ENCODE data around the gene MT1E. TPM values are rescaled to one million over a fixed set of nuclear protein-coding genes. Genes with fewer than 3 reads are reported as not detected.
"Not testable (repeated sequence)": the region's sequence is repeated elsewhere in the genome, so short reads cannot be mapped to it uniquely, and the experiment has no call there.

The MT1E gene
- total RNA-seq, 1 donor from 2014 or later = 152 TPM

- intact Hi-C loops (cut with micrococcal nuclease) = not testable (repeated sequence)
These were observed 2.4 kb upstream of the MT1E start for GRCh38 chr16:56623184-56623583.

DNA sequence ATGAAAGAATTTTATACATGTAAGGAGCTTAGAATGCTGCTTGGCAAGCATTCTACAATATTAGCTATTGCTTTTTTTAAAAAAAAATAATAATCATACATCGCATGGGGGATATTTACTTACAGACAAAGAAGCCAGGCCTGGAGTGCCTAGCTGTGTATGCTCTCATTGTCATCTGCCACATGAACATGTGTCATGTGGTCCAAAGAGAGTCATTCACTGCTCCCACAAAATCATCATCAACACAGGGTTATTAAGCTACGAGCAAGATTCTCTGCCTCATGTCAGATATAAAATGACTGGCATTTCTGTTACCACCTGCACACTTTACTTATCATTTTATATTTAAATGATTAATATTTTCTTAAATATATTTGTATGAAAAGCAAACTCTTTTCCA lies 1.9 kb upstream of the MT1E start:
- intact Hi-C loops (cut with micrococcal nuclease) = no loop called here

DNA sequence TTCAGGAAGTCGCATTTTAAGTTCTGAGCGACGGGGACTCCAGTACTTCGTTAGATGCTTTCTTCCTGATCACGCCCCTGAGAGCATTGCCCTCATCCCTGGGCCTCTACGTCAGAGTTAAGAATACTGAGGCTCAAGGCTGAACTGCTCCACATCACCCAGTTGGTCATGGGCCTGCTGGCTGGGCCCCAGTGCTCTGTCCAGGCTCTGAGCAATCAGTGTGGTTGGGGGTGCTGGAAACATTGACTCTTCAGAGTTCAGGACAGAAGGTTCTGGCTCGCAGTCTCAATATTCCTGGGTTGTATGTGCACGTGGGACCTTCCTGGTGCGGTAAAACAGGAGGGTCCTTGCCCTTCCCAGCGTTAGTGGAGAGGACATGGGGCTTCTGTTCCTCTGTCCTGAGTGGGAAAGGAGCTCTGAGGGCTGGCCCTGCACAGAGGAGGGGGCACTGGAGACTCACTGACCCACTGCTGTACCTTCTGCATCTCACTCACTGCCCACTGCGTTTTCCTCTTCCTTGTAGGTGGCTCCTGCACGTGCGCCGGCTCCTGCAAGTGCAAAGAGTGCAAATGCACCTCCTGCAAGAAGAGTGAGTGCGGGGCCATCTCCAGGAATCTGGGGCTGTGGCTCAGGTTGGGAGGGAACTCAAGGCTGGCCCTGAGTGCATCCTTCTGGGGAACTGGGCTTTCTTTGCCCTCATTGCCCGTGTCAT lies 518 bp downstream of the MT1E start:
- intact Hi-C loops (cut with micrococcal nuclease) = loop anchor here (1.0 kb wide), 8 partner anchors 8 to 76 kb away; partner anchors contain the start of genes MT1F, MT1X and MT2A

GRCh38 chr16:56626685-56627084 lies 1.1 kb downstream of the MT1E start:
- intact Hi-C loops (cut with micrococcal nuclease) = no loop called here

GRCh38 chr16:56628486-56629350 lies 3.1 kb downstream of the MT1E start:
- intact Hi-C loops (cut with micrococcal nuclease) = no loop called here

- intact Hi-C loops (cut with micrococcal nuclease) = no loop called here
These were observed 4.0 kb downstream of the MT1E start for GRCh38 chr16:56629531-56629930.

DNA sequence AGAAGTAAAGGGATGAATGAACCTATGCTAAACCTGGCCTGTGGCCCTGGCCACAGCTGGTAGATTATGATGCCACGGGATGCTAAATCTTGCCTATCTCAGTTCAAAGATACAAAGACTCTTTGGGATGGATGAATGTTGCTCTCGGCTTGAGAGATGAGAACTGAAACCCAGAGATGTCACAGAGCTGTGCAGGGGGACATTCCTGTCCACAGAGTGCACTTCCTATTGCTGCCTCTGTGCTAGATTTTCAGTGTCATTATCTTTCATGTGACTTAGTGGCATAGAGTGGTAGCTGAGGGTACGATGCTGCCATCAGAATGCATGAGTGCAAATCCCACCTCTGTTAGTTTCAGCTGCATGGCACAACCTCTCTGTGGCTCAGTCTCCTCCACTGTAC lies 4.6 kb downstream of the MT1E start:
- intact Hi-C loops (cut with micrococcal nuclease) = no loop called here

GRCh38 chr16:56631197-56631596 lies 5.6 kb downstream of the MT1E start:
- intact Hi-C loops (cut with micrococcal nuclease) = no loop called here

GRCh38 chr16:56631832-56632155 lies 6.2 kb downstream of the MT1E start:
- intact Hi-C loops (cut with micrococcal nuclease) = loop anchor here (1.0 kb wide), 1 partner anchor 54 kb away; no protein-coding TSS in a partner anchor

- intact Hi-C loops (cut with micrococcal nuclease) = loop anchor here (1.0 kb wide), 1 partner anchor 55 kb away; no protein-coding TSS in a partner anchor
These were observed 6.7 kb downstream of the MT1E start, which contains the start of gene MT1M for GRCh38 chr16:56632156-56632847. Gene MT1M (plus strand): TSS chr16:56632659. CDS start chr16:56632732, 73 bp downstream.

DNA sequence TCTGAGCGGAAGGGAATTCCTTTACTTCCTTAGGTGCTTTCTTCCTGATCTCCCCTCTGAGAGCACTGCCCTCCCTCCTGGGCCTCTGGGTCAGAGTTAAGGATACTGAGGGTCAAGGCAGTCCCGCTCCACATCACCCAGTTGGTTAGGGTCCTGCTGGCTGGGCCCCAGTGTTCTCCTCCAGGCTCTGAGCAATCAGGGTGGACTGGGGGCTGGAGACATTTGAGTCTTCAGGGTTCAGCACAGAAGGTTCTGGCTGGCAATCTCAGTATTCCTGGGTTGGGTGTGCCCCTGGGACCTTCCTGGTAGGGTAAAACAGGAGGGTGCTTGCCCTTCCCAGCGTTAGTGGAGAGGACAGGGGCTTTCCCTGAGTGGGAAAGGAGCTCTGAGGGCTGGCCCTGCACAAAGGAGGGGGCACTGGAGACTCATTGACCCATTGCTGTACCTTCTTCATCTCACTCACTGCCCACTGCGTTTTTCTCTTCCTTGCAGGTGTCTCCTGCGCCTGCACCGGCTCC lies 7.3 kb downstream of the MT1E start:
- intact Hi-C loops (cut with micrococcal nuclease) = loop anchor here (1.0 kb wide), 1 partner anchor 56 kb away; no protein-coding TSS in a partner anchor

DNA sequence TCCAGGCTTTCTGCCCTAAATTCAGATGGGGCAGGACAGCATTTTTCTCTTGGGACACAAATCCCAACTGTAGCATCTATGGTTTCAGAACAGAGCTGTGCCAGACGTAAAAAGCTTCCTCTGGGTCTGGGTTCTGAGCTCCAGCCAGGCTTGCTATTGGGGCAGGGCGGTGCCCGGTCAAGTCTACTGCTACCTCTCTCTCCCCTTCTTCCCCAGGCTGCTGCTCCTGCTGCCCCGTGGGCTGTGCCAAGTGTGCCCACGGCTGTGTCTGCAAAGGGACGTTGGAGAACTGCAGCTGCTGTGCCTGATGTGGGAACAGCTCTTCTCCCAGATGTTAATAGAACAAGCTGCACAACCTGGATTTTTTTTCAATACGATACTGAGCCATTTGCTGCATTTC lies 8.0 kb downstream of the MT1E start:
- intact Hi-C loops (cut with micrococcal nuclease) = no loop called here

GRCh38 chr16:56634715-56635440 lies 9.3 kb downstream of the MT1E start:
- intact Hi-C loops (cut with micrococcal nuclease) = loop anchor here (1.0 kb wide), 1 partner anchor 10 kb away; the partner anchor contains the start of gene MT1E

DNA sequence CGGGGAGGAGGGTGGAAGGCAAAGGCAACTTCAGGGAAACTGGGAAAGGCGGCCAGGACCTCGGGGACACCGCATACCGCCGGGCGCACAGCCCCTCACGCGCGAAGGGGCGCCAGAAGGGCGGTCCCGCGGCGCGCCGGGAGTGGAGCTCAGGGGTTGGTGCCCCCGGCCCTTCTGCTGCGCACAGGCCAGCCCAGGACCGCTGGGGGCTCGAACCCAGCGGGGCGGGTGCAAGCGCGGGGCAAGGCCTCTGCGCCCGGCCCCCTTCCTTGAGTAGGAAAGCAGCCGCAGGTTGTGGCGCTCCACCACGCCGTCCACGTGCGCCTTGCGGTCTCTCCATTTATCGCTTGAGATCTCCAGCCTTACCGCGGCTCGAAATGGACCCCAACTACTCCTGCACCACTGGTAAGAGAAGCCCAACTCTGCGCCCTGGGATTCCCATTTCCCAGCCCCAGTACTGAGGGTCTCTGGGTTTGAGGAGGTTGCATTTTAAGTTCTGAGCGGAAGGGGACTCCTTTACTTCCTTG lies 9.9 kb downstream of the MT1E start:
- intact Hi-C loops (cut with micrococcal nuclease) = no loop called here

DNA sequence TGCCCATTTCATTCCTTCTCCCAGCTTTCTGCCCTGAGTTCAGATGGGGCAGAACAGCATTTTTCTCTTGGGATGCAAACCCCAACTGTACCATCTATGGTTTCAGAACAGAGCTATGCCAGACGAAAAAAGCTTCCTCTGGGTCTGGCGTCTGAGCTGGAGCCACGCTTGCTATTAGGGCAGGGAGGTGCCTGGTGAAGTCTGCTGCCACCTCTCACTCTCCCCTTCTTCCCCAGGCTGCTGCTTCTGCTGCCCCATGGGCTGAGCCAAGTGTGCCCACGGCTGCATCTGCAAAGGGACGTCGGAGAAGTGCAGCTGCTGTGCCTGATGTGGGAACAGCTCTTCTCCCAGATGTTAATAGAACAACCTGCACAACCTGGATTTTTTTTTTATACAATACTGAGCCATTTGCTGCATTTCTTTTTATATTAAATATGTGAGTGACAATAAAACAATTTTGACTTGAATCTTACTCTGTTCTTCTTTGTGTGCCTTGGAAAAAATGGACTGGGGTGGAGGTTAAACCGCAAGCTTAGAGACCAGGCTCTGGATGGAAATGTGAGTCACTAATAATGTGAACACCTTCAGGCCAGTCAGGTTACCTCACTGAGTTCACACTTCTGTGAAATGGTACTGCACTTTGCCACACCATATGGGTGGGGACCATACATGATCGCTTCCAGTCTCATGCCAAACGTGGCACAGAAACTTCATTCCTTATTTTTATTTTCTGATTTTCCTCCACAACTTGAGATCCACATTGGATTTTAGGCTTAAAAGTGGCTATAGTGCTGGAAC lies 11.2 kb downstream of the MT1E start:
- intact Hi-C loops (cut with micrococcal nuclease) = no loop called here

DNA sequence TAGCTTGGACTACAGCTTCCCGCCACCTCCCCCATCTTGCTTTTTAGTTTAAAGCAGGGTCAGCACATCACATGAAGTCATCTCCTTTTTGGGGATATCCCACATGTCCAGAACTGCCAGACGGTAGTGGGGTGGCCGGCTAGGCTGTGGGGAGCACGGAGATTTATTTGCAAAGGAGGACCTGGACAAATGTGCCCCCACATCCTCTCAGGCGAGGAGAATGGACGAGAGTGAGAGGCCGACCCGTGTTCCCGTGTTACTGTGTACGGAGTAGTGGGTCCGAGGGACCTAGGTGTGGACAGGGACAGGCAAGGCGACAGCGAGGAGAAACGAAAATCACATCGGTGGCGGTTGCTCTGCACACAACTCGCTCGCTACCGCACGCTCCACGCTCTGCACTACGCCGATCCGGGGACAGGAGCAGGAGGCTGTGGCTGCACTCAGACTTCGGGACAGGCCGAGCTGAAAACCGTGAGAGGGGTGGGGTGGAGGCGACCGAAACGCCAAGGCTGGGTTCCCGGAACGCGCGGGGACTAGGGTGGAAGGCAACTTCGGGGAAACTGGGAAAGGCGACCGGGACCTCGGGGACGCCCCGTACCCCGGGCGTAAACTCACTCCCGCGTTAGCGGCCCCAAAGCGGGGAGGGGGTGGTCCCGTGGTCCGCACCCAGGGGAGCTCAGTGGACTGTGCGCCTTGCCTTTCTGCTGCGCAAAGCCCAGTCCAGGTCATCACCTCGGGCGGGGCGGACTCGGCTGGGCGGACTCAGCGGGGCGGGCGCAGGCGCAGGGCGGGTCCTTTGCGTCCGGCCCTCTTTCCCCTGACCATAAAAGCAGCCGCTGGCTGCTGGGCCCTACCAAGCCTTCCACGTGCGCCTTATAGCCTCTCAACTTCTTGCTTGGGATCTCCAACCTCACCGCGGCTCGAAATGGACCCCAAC lies 12.5 kb downstream of the MT1E start, which contains the start of gene MT1A:
MT1A (plus strand) TSS at position 853 of the 937 bp plus-strand sequence; CDS start at position 926, 73 bp downstream.
- intact Hi-C loops (cut with micrococcal nuclease) = no loop called here

DNA sequence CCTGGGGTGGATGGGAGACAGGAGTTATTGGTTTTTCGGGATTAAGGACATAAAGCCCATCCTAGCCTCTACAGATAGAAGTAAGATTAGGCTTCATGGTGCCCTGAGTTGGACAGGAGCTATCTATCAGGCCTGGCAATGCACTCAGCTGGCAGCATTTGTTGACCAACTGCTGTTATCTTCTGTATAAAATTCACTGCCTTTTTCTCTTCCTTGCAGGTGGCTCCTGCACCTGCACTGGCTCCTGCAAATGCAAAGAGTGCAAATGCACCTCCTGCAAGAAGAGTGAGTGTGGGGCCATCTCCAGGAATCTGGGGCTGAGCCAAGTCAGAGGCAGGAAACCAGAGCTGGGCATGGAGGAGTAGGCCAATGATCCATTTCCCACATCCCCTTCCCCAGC lies 13.5 kb downstream of the MT1E start:
- intact Hi-C loops (cut with micrococcal nuclease) = no loop called here

- intact Hi-C loops (cut with micrococcal nuclease) = no loop called here
These were observed 14.5 kb downstream of the MT1E start for GRCh38 chr16:56640076-56640475.

Measured in T-helper 1 cell treated with Interleukin-12 subunit alpha and Interleukin-12 subunit beta and Interleukin-4 antibody, amounts not matched to agents 30 ng/mL and 1 ng/mL, for 36 hours (primary cell).